Caki2 (cell line): ENCODE data around the gene SORCS1. TPM values are rescaled to one million over a fixed set of nuclear protein-coding genes. Genes with fewer than 3 reads are reported as not detected.

Source experiments
- DNase-seq: peaks from one replicate; pipeline ENCODE4 v3.0.0-alpha.2; 2015; ENCODE audit warnings: low read depth
- in situ Hi-C: cut with HindIII; loops from 2 replicates; pipeline ENCODE4 v1.10.0; 2016; ENCODE audit warnings: low sequenced_read_pairs, low pct_unique_long_range_greater_than_20kb, mixed read lengths
- total RNA-seq: library from RNA; depleted of rRNA; stranded (reverse); fragments of >200 nt; shearing (Covaris generic); gene quantifications from 2 replicates; pipeline ENCODE4 v1.2.3, GENCODE V29; 2014; ENCODE audit warnings: low replicate concordance

The SORCS1 gene
- total RNA-seq, 1 experiment from 2014 or later, result not detected

DNA sequence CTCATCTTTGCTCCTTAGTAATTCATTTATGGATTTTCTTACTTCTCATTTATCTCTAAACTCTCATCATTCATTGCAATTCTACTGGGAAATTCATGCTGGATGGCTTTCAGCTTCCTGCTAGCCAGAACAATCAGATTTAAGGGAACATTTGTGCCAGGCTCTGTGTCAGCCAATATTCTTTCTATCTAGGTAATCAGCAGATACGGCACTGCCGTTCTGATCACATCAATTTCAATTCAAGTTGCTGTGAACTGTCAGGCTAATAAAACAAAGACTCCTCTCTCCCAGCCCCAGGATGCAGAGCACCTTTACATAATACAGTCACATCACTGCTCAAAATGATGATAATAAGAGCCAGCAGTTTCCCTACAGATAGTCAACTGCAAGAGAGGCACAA is 468.3 kb downstream of the SORCS1 start:
- no peak for DNase-seq
- in situ Hi-C loops, result no loop called here

DNA sequence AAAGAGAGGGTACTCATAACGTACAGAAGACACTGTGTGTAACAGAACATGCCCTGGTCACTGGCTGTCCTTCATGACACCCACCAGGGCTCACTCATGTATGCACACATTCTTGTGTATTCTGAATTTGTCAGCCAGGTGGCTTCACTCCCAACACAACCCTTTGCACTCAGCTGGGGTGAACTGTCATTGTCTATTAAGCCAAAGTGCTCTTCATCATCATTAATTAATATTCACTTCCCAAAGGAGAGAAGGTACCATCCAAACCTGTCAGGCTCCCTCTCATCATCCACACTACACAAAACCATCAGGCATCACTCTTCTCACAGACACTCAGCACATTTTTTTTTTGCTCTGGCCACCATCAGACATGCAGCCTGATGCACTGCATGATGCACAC is 469.8 kb downstream of the SORCS1 start:
- DNase-seq, result no peak
- in situ Hi-C loops, result no loop called here

DNA sequence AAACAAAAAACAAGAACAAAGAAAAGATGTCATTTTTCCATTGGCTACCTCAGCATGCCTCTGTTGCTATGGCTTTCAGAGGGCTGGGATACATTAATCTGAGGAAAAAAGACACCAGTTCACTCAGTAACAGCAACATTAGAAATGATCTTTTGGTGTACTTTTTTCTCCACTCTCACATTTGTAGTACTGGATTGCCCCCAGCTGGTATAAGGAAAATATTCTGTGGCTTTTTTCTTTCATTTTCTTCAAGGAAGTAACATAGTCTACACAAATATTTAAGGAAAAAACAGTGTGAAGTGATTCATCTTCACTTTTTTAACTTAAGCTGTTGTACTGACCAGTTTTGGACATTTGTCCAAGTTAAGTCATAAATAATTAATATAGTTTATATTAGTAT is 482.3 kb downstream of the SORCS1 start:
- DNase-seq, result no peak
- in situ Hi-C loops, result no loop called here

DNA sequence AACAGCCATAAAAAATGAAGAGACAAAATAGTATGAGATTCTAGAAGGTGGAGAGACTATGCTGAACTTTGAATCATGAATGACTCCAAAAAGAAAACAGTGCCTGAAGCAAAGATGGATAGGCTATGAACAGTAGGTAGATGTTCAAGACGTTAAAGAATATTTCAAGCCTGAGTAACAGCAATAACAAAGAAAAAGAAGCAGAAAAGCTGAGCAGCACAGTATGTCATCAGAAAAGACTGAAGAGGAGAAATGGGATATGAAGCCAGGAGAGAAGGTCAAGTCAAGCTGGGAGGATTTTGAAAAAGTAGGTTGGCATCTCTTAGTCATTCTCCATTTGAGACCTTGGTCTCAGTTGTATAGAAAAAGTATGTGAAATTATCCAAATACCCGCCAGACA is 484.4 kb downstream of the SORCS1 start:
- in situ Hi-C loops, result no loop called here
- DNase-seq, result no peak

DNA sequence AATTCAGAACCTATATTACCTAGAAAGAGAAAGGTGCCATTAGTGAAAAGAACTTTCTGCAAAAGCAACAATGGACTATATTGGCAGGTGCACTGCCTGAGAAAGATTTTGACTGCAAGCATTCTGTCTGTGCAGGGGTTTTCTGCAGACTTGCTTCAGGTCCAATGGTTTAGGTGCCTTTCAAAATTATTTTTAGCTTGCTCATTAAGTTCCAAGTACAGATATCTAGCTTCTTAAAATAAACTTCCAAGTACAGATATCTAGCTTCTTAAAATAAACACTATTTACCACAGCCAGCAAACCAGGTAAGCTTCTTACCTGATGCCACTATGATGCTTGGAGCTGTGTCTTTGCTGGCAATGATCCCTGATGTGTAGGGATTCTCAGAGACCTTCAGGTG is 485.2 kb downstream of the SORCS1 start:
- in situ Hi-C loops, result no loop called here
- no peak for DNase-seq

DNA sequence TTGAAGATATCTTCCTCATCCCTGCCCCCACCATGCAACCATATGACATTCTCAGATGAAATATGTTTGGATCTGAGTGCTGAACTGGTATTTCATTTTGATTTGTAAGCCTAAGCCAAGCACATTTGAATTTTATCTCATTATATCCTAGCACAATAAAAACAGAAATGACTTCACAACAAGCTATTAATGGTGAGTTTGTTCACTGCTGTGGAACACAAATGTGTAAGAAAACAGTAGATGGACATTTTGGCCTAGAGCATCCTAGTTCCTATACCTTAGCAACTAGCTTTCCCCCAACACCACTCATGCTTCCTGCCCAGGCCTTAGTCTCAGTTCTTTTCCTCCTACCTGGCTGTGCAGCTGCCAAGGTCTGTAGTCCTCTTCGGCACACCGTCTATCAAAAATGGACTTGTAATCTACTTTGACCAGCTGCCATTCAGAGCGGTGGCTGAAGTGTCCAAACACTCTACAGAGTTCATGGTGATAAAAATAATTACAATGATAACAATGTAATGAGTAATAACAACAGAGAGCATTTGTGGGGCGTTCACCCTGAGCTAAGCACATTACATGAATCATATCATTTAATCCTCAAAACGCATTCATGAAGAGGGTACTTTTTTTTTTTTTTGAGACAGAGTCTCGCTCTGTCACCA is 491.9 kb downstream of the SORCS1 start:
- no peak for DNase-seq
- in situ Hi-C loops, result no loop called here

DNA sequence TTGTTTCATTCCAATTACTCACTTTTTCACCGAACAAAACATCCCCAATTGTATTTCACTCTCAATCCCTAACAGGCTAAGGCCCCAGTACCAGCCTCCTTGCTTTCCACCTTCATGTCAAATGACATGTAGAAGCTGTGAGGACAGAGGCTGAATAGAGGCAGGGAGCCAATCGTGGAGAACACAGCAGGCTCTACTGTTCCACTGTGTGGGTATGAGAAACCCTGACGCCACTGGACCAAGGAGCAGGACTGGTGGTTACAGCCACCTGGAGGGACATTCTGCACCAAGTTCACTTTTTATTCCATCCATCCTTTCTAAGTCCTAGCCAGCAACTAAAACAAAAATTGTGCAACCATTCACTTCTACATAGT is 502.8 kb downstream of the SORCS1 start:
- in situ Hi-C loops, result no loop called here
- no peak for DNase-seq

DNA sequence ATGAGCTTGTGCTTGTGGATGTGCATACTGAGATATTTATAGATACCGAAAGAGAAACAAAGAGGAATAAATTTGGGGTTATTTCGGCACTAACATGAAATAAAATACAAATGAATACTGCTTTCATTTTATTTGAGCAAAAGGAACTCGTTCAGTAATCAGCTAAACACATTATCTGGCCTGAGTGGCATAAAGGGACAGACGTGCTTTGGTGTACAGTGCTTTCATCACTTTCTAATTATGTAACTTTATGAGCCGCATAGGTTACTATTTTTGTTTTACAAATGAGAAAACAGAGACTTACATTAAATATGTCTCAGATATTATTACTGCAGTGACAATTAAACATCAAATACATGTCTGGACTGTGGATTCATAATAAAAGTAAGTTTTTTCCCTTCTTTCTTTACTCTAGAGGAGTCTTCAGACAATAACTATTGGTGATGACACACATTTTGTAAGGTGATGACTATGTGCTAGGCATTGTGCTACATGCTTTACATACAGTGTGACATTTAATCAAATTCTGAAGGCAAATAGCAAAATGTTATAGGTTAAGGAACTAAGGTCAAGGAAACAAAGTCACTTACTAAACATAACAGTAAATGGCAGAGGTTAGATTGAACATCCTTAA is 503.3 kb downstream of the SORCS1 start:
- in situ Hi-C loops, result no loop called here
- DNase-seq, result no peak

DNA sequence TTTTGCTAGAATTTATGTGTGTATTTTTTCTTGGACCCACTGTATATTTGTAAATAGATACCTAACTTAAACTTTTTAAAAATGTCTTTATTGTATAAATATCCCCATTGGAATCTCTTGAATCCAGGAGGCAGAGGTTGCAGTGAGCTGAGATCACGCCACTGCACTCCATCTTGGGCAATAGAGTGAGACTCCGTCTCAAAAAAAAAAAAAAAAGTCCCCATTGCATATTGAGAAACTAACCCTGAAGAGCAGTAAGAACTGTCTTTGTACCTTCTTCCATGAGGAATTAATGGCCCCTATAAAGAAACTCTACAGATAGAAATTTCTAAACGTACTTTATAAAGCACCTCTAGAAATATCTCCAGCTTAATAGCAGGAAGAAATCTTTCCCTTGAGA is 504.0 kb downstream of the SORCS1 start:
- in situ Hi-C loops, result no loop called here
- no peak for DNase-seq

DNA sequence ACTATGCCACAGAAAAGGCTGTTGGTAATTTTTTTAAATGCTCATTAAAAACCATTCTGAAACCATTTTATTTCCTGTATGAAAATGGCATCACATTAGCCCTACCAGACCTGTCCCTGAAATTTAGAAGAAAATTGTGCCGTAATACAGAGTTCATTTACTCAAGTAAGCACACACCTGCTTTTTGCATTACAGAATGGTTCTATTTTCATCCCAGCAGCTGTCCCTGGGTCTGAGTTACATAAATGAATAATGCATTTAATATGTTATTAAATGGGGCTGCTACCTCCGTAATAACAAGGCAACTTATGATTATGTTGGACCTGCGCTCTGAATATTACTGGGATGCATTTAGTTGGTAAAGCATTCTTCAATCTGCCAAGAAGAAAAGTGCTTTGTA is 508.9 kb downstream of the SORCS1 start:
- in situ Hi-C loops, result no loop called here
- no peak for DNase-seq

DNA sequence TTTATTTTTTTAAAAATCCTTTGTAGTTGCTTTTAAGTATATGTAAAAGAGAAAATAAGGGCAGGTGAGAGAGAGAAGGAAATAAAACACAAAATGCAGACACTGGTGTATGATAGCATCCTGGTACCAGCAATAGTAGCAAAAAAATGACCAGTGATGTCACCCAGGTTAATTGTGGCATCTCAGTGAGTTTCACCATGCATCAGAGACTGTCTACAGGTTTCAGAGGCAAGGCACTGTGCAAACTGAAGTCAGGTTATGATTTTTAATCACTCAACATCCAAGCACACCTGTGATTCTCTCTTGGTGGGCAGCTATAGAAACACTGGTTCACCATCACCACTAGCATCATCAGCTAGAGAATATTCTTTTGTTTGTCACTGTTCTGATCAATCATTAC is 509.3 kb downstream of the SORCS1 start:
- in situ Hi-C loops, result no loop called here
- no peak for DNase-seq

DNA sequence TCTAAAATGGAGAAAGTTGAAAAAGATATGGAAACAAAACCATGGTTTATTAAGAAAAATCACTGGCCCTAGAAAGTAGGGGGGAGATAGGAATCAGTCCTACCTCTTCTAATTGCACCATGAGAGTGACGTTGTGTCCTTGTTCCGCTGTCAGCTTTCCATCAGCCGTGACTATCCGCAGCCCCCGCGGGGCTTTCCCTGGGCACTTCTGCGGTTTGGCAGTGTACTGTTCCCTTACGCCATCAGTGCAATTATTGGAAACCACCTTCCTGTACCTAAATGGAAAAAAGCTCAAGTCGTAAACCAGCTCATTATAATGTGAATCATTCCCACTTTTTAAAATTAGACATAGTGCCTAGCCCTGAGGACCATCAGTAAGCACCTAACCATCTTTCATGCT is 512.2 kb downstream of the SORCS1 start:
- in situ Hi-C loops, result no loop called here
- DNase-seq, result peak; percentile 34

DNA sequence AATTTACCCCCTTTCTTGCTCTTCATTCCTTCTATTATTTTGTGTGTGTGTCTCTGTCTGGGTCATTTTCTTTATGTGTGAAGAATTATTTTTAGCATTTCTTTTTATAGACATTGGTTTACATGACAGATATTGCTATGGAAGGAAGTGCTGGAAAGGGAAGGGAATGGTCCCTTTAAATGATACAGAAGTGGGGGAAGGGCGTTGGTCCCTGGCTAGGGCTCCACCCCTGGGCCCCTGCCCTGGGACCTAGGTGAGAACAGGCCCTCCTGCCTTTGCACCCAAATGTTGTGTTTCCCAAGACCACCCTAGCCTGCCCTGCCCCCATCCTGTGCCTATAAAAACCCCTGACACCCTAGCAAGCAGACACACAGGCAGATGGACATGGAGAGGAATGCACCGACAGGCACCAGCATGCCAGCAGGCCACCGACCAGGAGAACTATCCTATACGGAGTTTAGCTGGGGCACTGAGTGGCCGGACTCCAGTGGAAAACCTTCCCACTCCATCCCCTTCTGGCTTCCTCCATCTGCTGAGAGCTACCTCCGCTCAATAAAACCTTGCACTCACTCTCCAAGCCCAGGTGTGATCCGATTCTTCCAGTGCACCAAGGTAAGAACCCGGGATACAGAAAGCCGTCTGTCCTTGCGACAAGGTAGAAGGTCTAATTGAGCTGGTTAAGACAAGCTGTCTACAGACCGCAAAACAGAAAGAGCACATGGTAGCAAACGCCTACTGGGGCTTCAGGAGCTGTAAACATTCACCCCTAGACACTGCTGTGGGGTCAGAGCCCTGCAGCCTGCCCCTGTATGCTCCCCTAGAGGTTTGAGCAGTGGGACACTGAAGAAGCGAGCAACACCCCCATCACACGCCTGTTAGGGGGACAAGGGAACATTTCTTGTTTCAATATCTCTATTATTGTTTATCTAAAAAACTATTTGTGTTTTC is 515.7 kb downstream of the SORCS1 start:
- in situ Hi-C loops, result no loop called here
- no peak for DNase-seq

DNA sequence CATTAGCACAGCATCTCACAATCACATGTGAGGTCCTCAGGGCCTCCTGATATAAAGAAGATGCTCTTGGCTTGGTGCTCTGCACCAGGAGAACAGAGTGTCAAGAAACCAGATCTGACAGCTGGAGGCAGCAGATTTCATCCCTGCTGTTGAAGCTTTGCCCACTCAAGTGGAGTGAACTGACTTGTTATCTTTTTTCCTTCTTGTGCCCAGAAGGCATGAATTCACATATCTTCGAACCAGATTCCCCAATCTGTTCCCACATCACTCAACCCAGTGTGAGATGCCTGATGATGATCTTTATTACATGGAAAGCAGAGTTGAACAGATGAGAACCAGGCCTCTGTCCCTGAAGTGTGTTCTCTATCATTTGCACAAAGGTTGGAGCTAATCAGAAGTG is 521.0 kb downstream of the SORCS1 start:
- in situ Hi-C loops, result no loop called here
- DNase-seq, result no peak

DNA sequence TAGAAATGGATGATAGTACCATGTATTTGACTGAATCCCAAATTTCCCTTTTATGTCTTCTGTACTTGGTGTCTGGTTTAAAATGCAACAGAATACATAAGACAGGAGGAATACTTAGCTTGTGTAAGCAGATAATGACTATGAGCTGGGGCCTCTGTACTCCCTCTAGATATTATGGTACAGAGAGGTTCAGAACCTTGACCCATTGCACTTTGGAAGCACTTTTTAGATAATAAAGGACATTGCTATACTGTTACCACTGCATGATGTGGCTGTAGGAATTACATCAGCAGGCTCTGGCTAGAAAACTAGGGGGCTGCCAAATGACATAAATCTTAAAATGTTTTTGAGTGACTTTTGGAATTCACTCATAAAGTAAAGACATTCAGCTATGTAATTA is 526.6 kb downstream of the SORCS1 start:
- in situ Hi-C loops, result no loop called here
- no peak for DNase-seq

DNA sequence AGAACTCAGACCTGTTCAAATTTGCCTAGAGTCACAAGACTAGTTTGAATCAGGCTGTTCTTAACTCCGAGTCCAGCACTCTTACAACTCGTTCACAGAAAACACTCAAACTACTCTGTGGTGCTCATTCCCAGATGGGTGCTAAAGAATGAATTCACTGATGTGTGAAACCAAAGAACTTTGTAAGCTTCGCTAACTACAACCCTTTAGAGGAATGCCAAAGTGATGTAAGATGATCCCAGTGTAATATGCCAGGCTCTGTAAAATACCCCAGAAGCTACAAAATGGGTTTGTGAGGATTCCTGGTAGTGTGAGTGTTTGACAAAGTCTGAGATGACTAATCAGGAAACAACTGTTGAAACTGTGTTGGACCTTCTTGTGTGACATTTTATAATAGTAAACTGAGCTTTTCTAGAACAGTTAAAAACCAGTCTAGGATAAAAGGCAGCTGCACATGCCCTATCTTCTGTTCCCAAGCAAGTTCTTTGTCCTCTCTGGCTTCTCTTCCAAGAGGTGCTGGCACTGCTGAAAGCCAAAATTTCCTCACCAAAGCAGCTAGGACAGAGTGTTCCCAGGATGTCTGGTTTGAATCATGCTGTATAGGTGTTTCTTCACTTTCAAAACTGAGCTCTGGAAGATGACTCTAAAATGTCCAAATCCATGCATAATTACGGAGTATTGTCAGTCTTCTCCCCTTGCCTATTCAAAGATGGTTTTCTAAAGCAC is 527.6 kb downstream of the SORCS1 start:
- in situ Hi-C loops, result no loop called here
- DNase-seq, result peak; percentile 21

DNA sequence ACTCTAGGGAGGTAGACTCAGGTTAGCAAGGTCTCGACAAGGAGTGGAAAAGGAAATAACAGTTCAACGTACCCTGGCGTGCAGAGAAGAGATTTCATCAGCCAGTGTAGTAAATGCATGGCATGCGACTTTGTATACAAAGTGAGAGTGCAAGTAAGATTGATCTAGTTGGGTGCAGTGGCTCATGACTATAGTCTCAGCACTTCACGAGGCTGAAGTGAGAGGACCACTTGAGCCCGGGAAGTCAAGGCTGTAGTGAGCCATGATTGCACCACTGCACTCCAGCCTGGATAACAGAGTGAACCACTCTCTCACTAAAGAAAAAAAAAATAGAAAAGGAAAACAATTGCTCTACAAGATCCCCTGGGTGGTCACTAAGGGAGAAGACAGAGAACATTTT is 528.6 kb downstream of the SORCS1 start:
- in situ Hi-C loops, result no loop called here

DNA sequence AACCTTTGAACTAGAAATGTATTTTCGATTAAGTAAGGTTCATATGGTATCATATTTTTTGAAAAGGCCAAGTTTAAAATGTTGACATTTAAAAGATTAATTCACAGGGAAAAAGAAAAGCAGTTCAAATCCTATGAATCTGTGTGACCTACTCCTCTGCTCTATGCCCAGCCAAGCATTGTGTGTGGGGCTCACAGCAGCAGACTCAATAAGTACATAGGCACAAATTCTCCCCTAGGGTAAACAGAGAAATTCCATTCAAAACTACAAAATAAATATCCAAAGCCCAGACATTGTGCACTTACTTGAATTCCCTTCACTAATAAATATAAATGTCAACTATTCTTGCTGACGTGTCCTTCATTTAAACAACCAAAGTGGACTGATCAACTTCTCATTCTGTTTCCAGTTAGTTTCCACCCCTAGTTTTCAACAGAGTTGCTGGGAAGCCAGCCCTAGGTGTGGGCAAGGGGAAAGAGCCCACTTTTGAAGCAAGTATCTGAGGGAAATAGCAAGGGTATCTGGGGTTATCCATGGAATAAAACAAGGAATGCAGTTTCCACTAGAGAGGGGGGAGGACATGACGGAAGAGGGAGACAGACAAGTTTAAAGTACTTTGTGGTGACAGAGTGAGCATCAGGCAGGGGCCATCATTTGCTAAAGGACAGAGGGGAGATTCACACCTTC is 533.3 kb downstream of the SORCS1 start:
- in situ Hi-C loops, result no loop called here
- no peak for DNase-seq

More for the DNA sequence above, 528.6 kb downstream of the SORCS1 start:
- no peak for DNase-seq
